Vagina (tissue), 2 donors: ENCODE results near the gene HMGB1. TPM values are rescaled to one million over a fixed set of nuclear protein-coding genes. Genes with fewer than 3 reads are reported as not detected.
"Not testable (repeated sequence)": the region's sequence is repeated elsewhere in the genome, so short reads cannot be mapped to it uniquely, and the experiment has no call there.

ENCODE experiments used
- DNase-seq, 2 donors: peaks; one replicate each; pipeline ENCODE4 v3.0.0-alpha.2; 2017; ENCODE audit errors: extremely low spot score in 2 of 2
- H3K27ac ChIP-seq: fragments of 200-600 bp; sonication (generic); one replicate; pipeline ENCODE4 v1.5.1; 2019
- H3K27me3 ChIP-seq: fragments of 200-600 bp; sonication (generic); one replicate; pipeline ENCODE4 v1.5.1; 2019
- H3K36me3 ChIP-seq, 2 donors: fragments of 200-600 bp; sonication (generic); one replicate each; pipeline ENCODE4 v1.5.1; 2017 to 2019
- H3K4me1 ChIP-seq: fragments of 200-600 bp; sonication (generic); one replicate; pipeline ENCODE4 v1.5.1; 2019
- H3K4me3 ChIP-seq, 2 donors: fragments of 200-600 bp; sonication (generic); 1 replicate in 1 of 2; 2 replicates in 1 of 2; pipeline ENCODE4 v1.5.1; 2016 to 2019
- H3K9me3 ChIP-seq: fragments of 200-600 bp; sonication (generic); one replicate; pipeline ENCODE4 v1.5.1; 2019
- POLR2A ChIP-seq, 2 donors: fragments of 450-650 bp; IDR thresholded peaks; one replicate each; pipeline ENCODE4 v1.6.1; 2017; ENCODE audit warnings: antibody characterized with exemption in 2 of 2, mild to moderate bottlenecking in 2 of 2, moderate library complexity in 2 of 2
- POLR2AphosphoS5 ChIP-seq, 2 donors: sonication (generic); formaldehyde crosslinking; IDR thresholded peaks; one replicate each; pipeline ENCODE4 v1.9.0; 2017; ENCODE audit warnings: antibody characterized with exemption in 2 of 2, mild to moderate bottlenecking in 2 of 2, low read depth in 1 of 2; ENCODE audit not compliant: insufficient read depth in 1 of 2
- intact Hi-C: fragments of 100-400 bp; cut with DNase I; formaldehyde crosslinking; loops from one replicate; pipeline ENCODE4 v1.15.1; 2023
- total RNA-seq: library from RNA; depleted of rRNA; stranded (reverse); fragments of >200 nt; gene quantifications from one replicate; pipeline ENCODE4 v1.2.3, GENCODE V29; 2016
- TF ChIP-seq, protein P1 (sequence below), 3 experiments: fragments of 450-650 bp in 2 of 3; fragments of 200-600 bp in 1 of 3; sonication (generic) in 1 of 3; IDR thresholded peaks; one replicate each; pipeline ENCODE4 v1.5.1; 2017 to 2019; ENCODE audit warnings: antibody characterized with exemption in 3 of 3, mild to moderate bottlenecking in 2 of 3, moderate library complexity in 2 of 3

HMGB1 gene
- total RNA-seq, 1 donor from 2014 or later, result 215 TPM

- no peak overlapping the region for H3K27ac ChIP-seq
- H3K4me3 ChIP-seq, result no peak overlapping the region
- no peaks in the 10 kb centered on the region for H3K36me3 ChIP-seq
- TF ChIP-seq POLR2A (IDR thresholded peaks at IDR 0.05) (no peak), POLR2AphosphoS5 (IDR thresholded peaks at IDR 0.05; ENCODE audit: insufficient read depth in 1 of 2, low read depth in 1 of 2) (no peak)
- TF ChIP-seq, protein P1, sequence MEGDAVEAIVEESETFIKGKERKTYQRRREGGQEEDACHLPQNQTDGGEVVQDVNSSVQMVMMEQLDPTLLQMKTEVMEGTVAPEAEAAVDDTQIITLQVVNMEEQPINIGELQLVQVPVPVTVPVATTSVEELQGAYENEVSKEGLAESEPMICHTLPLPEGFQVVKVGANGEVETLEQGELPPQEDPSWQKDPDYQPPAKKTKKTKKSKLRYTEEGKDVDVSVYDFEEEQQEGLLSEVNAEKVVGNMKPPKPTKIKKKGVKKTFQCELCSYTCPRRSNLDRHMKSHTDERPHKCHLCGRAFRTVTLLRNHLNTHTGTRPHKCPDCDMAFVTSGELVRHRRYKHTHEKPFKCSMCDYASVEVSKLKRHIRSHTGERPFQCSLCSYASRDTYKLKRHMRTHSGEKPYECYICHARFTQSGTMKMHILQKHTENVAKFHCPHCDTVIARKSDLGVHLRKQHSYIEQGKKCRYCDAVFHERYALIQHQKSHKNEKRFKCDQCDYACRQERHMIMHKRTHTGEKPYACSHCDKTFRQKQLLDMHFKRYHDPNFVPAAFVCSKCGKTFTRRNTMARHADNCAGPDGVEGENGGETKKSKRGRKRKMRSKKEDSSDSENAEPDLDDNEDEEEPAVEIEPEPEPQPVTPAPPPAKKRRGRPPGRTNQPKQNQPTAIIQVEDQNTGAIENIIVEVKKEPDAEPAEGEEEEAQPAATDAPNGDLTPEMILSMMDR (IDR thresholded peaks at IDR 0.05), result no peak
- intact Hi-C loops, result no loop called here
- no peaks in the 10 kb centered on the region for H3K27me3 ChIP-seq
- DNase-seq, result peak in 1 of 2 donors; percentile 83
- H3K9me3 ChIP-seq, result no peaks in the 10 kb centered on the region
- peaks cover 28% of the 10 kb centered on the region for H3K4me1 ChIP-seq
These were observed 21.8 kb downstream of the HMGB1 start for GRCh38 chr13:30443957-30444404.

DNA sequence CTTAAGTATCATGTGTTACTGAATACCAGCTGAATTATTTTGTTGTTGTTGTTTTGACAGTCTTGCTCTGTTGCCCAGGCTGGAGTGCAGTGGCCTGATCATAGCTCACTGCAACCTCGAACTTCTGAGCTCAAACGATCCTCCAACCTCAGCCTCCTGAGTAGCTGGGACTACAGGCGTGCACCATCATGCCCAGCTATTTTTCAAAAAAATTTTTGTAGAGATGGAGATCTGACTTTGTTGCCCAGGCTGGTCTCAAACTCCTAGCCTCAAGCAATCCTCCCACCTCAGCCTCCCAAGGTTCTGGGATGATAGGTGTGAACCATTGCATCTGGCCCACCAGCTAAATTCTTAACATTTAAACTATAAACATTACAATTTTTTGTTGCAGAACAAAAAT, 22.2 kb downstream of the HMGB1 start:
- H3K27me3 ChIP-seq, H3K4me3 ChIP-seq, intact Hi-C loops, H3K36me3 ChIP-seq, H3K9me3 ChIP-seq, H3K27ac ChIP-seq: not testable (repeated sequence)
- H3K4me1 ChIP-seq, result peaks cover 28% of the 10 kb centered on the region
- peak in 1 of 2 donors; percentile 27 for DNase-seq

DNA sequence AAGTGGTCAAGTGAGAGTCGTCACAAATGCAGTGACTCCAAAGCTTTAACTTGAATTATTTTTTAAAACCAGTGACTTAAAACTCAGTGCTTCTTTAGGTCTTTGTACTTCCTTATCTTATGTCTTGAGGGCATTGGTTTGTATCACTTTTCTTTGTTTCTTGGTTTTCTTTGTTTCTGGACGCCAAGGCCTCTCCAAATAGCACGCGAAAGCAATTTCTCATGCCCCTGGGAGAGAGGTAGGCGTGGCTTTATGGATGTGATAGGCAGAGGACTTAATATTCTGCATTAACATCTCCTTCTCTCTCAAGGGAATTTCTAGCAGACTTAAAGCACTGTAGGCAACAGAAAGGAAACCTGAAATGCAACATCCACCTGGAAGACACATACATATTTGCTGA, 22.8 kb downstream of the HMGB1 start:
- H3K4me1 ChIP-seq, result peaks cover 28% of the 10 kb centered on the region
- no peaks in the 10 kb centered on the region for H3K9me3 ChIP-seq
- H3K4me3 ChIP-seq, result no peak overlapping the region
- no peak overlapping the region for H3K27ac ChIP-seq
- H3K27me3 ChIP-seq, result no peaks in the 10 kb centered on the region
- TF ChIP-seq, protein P1 (IDR thresholded peaks at IDR 0.05), result no peak
- TF ChIP-seq POLR2A (IDR thresholded peaks at IDR 0.05) (no peak), POLR2AphosphoS5 (IDR thresholded peaks at IDR 0.05; ENCODE audit: insufficient read depth in 1 of 2, low read depth in 1 of 2) (no peak)
- H3K36me3 ChIP-seq, result no peaks in the 10 kb centered on the region
- intact Hi-C loops, result no loop called here
- peak in 1 of 2 donors; percentile 11 for DNase-seq

- peak in 1 of 2 donors; percentile 40 for DNase-seq
- Histone ChIP-seq H3K9me3 (no peaks in the 10 kb centered on the region), H3K36me3 (no peaks in the 10 kb centered on the region), H3K27me3 (no peaks in the 10 kb centered on the region), H3K4me1 (peaks cover 12% of the 10 kb centered on the region), H3K4me3 (no peak overlapping the region), H3K27ac (no peak overlapping the region)
- intact Hi-C loops, result no loop called here
- TF ChIP-seq, protein P1 (IDR thresholded peaks at IDR 0.05), result no peak
- TF ChIP-seq POLR2A (IDR thresholded peaks at IDR 0.05) (no peak), POLR2AphosphoS5 (IDR thresholded peaks at IDR 0.05; ENCODE audit: insufficient read depth in 1 of 2, low read depth in 1 of 2) (no peak)
These were observed 24.6 kb downstream of the HMGB1 start for GRCh38 chr13:30440910-30441703.

DNA sequence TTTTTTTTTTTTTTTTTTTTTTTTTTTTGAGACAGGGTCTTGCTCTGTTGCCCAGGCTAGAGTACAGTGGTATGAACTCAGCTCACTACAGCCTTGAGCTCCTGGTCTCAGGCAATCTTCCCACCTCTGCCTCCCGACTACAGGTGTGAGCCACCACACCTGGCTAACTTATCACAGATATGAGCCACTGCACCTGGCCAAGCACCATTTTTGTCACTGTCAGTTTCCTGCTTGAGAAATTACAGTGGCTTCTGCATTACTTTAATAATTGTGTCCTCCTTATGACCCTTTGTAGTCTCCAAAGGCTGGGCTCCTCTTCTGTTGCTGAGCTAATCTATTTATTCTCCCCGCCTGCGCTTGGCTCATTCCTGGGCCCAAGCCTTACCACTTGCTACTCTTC, 27.4 kb downstream of the HMGB1 start:
- no peak for TF ChIP-seq POLR2AphosphoS5 (IDR thresholded peaks at IDR 0.05; ENCODE audit: insufficient read depth in 1 of 2, low read depth in 1 of 2)
- TF ChIP-seq, protein P1 (IDR thresholded peaks at IDR 0.05), result no peak
- no peak for TF ChIP-seq POLR2A (IDR thresholded peaks at IDR 0.05)
- Histone ChIP-seq H3K4me1 (no peaks in the 10 kb centered on the region), H3K27ac (no peak overlapping the region), H3K4me3 (no peak overlapping the region), H3K27me3 (no peaks in the 10 kb centered on the region), H3K9me3 (no peaks in the 10 kb centered on the region), H3K36me3 (no peaks in the 10 kb centered on the region)
- peak in 1 of 2 donors; percentile 20 for DNase-seq
- intact Hi-C loops, result no loop called here
